Effector memory CD4-positive, alpha-beta T cell (primary cell): ENCODE measurements around the gene IL5.

Experiments
- DNase-seq, 3 donors: peaks; one replicate each; pipeline ENCODE4 v3.0.0-alpha.2; 2020
- H3K27ac ChIP-seq: 2 replicates; pipeline ENCODE4 v1.7.0; 2013; ENCODE audit warnings: mild to moderate bottlenecking, low read length, moderate library complexity; ENCODE audit not compliant: insufficient read depth, poor library complexity, severe bottlenecking
- H3K27me3 ChIP-seq: replicated peaks from 2 replicates; pipeline ENCODE4 v1.7.0; 2013; ENCODE audit warnings: mild to moderate bottlenecking, low read length; ENCODE audit not compliant: insufficient read depth, control insufficient read depth, poor library complexity, severe bottlenecking
- H3K36me3 ChIP-seq: 2 replicates; pipeline ENCODE4 v1.7.0; 2013; ENCODE audit warnings: mild to moderate bottlenecking, low read length, moderate library complexity; ENCODE audit not compliant: control insufficient read depth, insufficient read depth
- H3K4me1 ChIP-seq: 2 replicates; pipeline ENCODE4 v1.7.0; 2013; ENCODE audit warnings: low read length, mild to moderate bottlenecking; ENCODE audit not compliant: control insufficient read depth, insufficient read depth, poor library complexity, severe bottlenecking
- H3K4me3 ChIP-seq: 2 replicates; pipeline ENCODE4 v1.7.0; 2013; ENCODE audit warnings: low read length, low read depth, mild to moderate bottlenecking; ENCODE audit not compliant: insufficient read depth, poor library complexity, severe bottlenecking
- H3K9me3 ChIP-seq: 2 replicates; pipeline ENCODE4 v1.7.0; 2013; ENCODE audit warnings: mild to moderate bottlenecking, low read length, moderate library complexity; ENCODE audit not compliant: control insufficient read depth

Gene IL5

DNA sequence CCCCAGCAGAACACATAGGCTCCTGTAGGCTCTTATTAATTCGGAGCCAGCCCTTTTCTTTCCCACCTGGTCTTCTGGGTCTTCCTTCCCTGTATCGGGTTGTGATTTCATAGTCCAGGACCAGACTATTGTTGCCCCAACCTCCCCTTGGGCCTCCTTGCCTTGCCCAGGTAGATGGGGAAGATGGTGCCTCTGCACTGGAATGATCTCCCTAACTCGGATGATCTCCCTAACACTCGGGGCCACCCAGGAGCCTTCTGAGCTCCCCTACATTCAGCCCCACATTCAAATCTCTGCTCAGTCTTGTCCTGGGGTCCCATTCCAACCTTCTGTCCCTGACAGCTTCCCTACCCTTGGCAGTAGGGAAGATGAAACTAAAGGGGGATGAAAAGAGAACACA lies 50.1 kb downstream of the IL5 start:
- no peak overlapping the region for H3K4me3 ChIP-seq
- peaks cover 64% of the 10 kb centered on the region for H3K4me1 ChIP-seq
- DNase-seq = no peak
- H3K9me3 ChIP-seq = no peaks in the 10 kb centered on the region
- peaks cover 18% of the 10 kb centered on the region for H3K36me3 ChIP-seq
- no peaks in the 10 kb centered on the region for H3K27me3 ChIP-seq
- peak overlapping the region; percentile 100 for H3K27ac ChIP-seq

- no peak for DNase-seq
- peak overlapping the region; percentile 100 for H3K27ac ChIP-seq
- peaks cover 70% of the 10 kb centered on the region for H3K4me1 ChIP-seq
- peak overlapping the region; percentile 8 for H3K4me3 ChIP-seq
- H3K36me3 ChIP-seq = peaks cover 25% of the 10 kb centered on the region
- no peaks in the 10 kb centered on the region for H3K9me3 ChIP-seq
- H3K27me3 ChIP-seq = no peaks in the 10 kb centered on the region
Measured at GRCh38 chr5:132492386-132493125, 50.8 kb downstream of the IL5 start.
